ENCODE results near the gene USP6NL.

USP6NL gene

DNA sequence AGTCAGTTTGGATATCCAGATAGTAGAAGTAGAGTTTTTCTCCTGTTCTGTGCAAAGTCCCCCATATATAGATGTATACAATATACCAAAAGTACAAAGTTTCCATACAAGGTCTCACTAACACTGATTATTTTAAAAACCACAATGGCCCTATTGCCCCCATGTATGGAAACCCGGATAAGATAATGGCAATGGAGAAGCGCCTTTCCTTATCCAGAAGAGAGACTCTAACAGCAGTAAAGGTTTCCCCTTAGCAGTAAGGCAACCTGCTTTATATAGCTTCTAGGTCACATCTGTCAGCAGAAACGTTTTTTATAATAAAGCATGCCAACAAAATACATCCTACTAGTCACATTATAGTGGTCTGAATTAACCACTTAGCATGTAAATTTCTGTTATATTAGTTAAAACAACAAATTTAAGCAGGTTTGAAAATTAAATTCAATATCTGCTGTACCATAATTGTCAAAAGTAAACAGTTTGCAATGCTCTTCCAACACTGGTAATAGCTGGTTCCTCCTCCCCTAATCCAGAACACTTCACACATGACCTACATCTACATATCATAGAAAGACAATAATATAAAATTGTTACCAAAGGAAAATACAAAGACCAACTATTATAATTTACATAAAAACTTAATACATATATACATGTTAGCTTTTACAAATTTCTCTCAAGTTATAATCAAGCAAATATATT is 22.4 kb downstream of the USP6NL start:
- no peak for DNase-seq

DNA sequence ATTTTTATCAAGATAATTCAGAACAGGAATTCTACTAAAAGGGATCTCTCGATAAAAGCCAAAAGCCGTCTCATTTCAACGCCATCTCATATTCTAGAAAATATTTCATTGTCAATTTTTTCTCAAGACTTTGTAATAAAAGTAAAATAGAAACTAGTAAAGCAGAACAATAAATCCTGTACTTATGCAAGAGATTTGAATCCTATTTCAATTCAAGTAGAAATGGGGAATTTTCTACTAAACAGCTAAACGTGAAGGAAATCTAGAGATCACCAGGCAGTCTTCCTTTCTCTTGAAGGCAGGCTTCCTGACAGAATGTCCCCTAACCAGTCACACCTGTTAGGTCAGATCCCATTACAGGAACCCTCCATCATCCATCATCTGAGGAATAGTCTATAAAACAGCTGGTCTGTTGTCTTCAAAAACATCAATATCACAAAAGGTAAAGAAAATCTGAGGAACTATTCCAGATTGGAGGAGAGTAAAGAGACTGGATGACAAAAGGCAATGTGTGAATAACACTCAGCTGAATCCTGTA is 23.7 kb downstream of the USP6NL start:
- DNase-seq: no peak

DNA sequence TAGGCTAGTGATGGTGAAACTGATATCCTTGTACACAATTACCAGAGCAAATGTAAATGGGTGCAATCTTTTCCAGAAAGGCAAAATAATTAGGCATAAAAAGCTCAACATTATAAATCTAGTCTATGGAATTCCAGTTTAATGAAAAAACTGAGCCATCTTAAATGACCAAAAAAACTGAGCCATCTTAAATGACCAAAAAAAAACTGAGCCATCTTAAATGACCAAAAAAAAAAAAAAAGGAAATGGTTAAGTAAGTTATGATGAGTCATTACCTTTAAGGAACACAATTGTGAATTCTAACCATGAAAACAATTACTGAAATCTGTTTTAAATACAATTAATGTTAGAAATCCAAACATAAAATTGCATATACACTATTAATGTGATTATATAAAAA is 25.3 kb downstream of the USP6NL start:
- DNase-seq: no peak

DNA sequence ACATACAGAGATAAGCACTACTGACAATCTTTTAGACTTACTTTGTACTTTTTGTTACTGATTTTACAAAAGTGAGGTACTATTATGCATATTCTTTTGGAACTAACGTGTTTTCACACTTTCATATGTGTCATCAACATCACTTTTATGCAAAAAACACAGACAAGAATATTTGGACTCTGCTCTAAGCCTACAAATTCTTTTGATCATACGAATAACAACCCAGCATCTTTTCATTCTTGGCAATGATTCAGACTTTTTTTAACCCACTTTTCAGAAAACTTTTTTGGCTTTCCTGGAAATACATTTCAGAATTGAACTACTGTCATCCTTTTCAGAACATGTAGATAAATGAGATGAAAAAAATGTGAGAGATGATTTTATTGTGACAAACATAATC is 30.2 kb downstream of the USP6NL start:
- no peak for DNase-seq

DNA sequence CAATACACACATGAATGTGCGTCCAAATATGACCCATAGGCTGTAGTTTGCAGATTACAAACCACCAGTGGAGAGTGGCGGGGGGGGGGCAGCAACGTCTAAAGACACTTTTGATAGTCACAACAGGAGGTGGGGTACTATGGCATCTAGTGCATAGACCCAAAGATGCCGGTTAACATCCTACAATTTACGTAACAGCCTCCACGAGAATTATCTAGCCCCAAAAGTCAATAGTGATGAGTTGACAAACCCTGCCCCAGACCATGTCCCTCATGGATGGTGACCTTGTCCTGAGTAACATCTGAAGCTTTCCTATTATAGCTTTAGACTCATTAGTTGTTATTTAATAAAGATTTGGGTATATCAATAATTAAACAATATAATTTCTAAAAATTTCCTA is 31.6 kb downstream of the USP6NL start:
- DNase-seq: no peak

DNA sequence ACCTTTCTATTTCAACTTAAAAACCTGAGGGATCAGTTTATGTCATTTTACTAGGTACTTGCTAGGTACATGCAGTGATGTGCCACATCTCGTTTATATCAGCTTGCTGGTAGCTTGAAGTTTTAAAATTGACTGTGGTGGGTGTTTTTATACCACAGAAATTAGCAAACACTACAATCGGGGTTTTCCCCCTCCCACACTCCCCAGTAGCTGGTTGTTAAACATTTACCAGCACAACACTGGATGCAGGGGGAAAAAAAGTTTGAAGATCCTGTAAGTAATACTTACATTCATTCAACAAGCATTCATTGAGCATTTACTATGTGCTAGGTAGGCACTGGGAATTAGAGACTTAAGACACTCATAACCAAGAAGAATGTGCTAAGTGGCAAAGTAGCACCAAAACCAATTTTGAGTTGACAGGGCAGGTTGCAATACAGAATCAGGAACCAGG is 32.6 kb downstream of the USP6NL start:
- no peak for DNase-seq

DNA sequence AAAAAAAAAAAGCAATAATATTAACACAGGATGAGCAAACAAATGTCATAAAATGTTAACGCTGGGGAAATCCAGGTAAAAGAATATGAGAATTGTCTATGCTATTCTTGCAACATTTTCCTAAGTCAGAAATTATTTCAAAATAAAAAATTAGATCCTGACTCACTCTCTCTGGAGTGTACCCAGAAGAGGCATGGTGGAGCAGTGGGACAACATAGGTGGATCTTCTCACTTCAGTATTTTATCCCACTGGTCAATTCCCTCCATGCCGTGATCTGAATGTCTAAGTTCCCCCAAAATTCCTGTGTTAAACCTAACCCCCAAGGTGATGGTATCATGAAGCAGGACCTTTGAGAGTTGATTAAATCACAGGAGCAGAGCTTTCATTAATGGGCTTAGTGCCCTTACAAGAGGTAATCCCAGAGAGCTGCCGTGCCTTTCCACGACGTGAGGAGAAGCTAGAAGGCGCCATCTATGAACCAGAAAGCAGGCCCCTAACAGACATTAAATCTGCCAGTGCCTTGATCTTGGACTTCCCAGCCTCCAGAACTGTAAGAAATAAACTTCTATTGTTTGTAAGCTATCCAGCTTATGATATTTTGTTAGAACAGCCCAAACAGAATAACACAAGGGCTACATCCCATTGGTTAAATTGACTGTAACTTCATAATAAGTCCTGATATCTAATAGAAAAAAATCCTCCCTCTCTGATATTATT is 35.2 kb downstream of the USP6NL start:
- DNase-seq: no peak

DNA sequence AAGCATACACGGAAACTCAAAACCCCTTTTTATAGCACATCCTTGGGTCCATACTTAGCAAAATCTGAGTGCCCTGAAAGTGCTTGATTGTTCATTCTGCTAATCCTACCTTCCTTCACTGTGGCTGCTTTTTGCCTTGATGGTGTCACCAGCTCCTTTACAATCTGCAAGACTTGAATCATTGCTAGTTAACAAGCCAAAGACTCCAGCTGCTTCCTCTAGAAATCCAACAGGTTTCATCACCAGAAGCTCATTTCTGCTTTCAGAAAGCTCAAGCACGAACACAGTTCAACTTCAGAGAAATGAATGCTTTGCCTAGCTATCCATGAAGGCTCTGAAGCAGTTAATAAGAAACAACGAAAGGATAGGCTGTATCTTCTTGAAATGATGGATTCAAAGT is 38.0 kb downstream of the USP6NL start:
- DNase-seq: no peak

DNA sequence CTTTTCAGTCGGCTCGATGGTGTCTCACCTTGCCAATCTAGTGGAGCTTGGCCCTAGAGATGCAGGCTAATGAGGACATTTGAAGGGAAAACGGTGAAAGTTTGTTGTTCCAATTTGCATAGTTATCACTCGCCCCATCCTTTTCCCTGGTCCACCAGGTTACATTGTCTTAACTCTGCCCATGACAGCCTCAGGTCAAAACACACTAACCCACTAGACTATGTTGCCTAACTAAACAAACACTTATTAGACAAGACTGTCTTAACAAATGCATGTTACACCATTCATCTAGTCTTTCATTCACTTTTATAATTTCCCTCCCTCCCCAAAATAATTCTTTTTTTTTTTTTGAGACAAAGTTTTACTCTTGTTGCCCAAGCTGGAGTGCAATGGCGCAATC is 40.7 kb downstream of the USP6NL start:
- no peak for DNase-seq

DNA sequence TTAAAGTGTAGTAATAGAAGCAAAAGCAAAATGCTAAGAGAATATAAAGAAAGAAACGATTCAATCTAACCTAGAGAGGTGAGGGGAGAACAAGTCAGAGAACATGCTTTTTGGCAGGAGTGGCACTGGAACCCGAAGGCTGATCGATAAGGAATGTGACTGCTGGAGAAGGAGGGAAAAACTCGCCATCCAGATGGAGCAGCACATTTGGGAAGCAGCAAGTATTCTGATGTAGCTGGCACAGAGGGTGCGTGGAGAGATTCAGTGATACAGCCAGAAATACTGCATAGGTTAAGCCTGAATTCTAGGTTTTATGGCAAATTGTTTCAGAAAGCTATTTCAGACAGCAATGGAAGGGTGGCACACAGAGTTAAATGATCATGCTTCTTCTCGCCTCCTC is 42.0 kb downstream of the USP6NL start:
- DNase-seq: no peak

DNA sequence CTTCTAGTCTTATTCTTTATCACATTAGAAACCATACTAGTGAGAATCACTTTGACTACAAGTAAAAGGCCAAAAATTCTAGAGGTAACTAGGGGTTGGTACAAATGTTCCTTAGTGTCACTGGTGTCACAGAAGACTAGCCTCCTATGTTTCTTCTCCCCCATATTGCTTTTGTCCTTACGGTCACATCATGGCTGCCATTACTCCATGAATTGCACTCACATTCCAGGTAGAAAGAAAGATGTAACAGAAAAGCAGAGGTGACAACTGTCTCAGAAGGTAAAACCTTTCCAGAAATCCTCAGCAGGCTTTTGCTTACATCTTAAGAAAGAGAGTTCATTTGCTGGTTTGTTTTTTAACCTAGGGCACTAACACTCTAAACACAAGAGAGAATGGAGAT is 42.9 kb downstream of the USP6NL start:
- no peak for DNase-seq

DNA sequence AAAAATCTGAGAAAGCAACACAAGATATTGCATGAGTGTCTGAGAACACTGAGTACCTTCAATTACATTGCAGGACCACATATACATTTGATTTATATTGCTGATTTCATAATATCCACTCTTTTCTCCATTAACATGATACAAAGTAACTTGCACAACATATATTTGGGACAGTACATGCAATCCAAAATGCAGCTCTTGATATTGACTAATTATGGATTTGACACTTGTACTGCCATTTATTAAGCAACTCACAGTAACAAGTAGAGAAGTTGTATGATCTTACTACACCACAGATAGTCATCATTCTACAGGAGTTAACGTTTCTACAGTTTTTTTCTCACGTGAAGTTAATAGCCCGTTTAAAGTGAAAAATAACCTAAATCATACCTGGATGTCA is 46.7 kb downstream of the USP6NL start:
- no peak for DNase-seq

DNA sequence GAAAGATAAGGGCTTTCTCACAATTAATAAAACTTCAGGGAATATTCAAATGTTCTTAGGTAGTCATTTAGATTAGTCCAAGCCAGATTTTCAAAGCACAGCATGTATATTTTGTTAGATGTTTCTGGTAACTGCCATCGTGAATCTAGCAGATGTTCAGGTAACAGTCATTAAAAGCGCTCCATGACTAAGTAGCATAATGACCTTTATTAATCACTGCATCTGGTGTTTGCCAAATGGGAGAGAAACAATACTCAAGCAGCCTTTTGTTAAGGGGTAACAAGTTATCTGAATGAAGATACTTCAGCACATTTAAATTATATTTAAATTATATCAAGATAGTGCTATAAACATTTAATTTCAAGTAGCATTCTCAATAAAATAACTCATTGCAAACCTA is 47.5 kb downstream of the USP6NL start:
- no peak for DNase-seq

DNA sequence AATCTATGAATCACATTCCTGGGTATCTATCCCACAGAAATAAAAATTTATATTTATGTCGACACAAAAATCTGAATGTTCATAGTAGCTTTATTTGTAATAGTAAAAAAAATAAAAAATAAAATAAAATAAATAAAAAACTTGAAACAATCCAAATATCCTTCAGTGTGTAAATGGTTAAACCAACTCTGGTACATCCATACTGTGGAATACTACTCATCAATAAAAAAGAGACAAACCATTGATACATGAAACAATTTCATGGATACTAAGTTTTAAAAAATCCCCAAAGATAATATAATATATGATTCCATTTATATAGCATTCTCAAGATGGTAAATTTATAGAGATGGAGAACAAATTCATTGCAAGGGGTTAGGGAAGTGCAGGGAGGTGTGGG is 48.6 kb downstream of the USP6NL start:
- DNase-seq: no peak

DNA sequence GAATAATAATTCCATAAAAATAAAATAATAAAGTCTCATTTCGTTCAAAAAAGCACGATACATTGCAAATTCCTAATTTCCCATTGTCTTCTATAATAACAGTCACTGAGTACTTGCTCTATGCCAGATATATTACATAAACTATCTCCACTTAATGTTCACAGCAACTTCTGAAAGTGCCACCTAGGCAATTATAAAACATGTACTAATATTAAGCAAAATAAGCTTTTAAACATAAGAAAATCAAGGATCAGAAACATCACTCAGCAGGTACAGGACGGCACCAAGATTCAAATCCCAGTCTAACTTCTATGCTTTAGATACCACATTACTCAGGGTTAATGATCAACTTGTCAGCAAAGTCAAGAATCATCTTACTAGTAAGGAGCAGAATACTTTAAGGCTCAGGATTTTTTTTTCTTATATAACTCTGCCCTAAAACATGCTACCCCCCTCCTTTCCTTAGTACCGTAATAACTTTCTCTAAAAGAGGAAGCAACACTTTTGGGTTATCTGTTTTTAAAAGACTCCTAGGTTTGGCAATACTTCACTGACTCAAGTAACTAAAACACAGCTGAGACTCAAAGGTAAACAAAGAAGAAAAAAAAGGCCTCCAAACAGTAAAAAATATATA is 51.3 kb downstream of the USP6NL start:
- DNase-seq: no peak

DNA sequence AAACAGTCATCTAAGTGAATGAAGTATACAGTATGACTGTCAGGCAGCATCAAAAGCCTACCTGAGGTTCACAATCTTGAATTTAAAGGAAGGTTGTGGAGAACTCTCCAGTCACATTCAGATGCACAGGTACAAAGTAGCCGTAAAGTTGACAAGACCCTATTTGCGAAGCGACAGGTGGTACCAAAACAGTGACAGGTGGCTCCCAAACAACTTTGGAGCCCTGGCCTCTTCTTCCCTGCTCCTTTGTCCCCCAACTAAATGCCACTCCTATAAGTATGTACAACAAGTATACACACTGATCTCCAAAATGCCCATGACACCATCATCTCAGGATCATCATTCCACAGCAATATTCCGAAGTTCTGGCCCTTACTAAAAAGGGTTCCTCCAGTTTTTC is 53.5 kb downstream of the USP6NL start:
- DNase-seq: no peak

DNA sequence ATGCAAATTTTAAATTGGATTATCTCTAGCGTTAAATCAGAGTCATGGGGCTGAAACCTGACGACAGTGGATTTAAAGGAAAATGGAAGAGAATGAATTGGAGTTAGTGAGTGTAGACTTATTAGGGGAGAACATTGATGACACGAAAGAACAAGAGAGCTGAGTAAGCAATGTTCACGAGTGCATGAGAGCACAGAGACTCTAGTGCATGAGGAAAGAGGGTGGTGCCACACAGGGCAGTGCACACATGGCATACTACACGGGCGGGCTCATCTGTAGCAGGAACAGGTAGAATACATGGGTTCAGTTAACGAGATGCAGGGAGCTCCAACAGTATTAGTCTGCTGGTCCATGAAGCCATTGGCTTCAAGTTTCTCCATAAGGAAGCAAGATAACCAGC is 53.9 kb downstream of the USP6NL start:
- no peak for DNase-seq

DNA sequence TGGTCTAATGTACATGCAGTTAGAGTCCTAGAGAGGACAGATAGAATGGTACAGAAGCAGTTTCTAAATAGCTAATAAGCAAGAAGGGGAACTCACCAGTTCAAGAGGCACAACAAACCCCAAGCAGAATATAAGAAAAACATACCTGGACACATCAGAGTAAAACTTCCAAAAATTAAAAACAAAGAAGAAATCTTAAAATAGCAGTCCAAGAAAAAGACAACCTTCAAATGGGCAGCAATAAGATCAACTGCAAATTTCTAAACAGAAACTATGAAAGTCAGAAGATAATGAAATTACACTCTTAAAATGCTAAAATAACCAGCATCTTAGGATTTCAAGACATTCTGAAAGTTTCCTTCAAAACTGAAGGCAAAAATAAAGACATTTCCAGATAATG is 55.9 kb downstream of the USP6NL start:
- no peak for DNase-seq

DNA sequence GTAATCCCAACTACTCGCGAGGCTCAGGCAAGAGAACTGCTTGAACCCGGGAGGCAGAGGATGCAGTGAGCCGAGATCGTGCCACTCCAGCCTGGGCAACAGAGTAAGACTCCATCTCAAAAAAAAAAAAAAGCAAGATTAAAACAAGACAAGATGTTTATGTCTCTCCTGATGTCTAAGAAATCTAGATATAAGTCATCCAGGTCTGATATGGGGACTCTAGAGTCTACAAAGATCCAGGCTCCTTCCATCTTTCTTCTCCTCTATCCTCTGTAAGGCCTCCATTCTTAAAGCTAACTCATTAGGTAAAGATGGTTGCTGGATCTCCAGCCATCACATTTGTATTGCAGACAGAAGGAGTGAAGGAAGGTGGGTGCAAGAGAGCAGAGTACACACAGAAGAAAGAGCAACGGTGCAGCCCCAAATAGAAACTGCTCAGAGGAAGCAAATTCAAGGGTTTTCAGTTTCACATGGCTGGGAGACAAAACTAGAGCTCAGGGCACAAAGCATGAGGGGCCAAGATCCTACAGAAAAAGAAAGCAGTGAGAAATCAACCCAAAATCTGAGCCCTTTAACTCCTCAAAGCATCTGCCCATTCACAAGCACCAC is 57.6 kb downstream of the USP6NL start:
- no peak for DNase-seq

DNA sequence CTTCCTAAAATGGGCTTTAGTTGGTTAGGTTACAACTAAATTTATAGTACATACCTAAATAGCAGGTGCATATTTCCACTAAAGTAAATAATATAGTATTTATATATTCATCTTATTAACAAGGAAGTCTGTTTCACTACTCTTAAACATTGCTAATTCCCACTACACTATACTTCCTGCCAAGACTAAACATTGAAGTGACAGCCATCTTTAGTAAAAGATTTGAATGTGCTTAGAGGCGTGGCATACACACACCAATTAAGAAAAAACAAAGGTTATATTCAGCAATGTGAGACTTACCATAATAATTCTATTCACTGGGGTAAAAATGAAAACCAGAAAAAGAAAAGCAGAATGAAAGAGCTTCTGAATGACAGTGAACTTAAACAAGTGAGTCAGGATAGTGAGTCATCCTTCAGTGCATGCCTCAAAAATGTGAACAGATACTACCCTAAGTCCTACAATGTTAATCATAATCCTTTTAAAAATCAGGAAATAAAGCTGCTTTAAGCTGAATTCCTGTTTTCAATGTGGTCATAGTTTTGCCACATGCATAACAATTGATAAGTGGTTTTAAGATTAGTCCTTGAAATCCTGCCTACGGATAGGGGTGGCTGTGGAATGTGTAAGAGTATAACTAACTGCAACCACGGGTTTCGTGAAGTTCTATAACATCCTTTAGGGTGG is 59.4 kb downstream of the USP6NL start:
- DNase-seq: no peak

DNA sequence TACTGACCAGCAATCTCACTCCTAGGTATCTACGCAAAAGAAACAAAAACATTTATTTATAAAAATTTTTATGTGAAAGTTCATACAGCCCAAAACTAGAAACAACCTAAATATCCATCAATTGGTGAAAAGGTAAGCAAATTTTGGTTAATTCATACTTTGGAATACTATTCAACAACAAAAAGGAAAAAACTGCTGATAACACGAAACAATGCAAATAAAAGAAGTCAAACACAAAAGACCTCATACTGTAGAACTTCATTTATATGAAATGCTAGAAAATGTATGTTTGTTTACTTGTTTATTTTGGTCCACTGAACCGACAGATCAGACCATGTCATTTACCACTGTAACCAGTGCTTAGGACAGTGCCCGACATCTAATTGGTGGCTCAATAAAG is 60.3 kb downstream of the USP6NL start:
- DNase-seq: no peak

DNA sequence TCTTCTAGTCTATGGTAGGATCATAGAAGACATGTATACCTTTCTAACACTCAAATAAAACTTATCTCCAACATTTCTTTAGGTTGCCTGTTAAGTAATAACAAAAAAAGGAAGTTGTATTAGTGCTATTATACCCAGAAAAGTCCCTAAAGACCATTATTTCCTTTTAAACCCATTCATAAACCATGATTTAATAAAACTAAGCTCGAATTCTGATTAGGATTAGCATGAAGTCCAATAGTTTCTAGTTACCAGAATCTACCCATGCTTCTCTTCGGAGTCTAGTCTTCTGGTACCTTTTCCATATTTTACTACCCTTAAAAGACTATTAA is 62.7 kb downstream of the USP6NL start:
- DNase-seq: no peak

DNA sequence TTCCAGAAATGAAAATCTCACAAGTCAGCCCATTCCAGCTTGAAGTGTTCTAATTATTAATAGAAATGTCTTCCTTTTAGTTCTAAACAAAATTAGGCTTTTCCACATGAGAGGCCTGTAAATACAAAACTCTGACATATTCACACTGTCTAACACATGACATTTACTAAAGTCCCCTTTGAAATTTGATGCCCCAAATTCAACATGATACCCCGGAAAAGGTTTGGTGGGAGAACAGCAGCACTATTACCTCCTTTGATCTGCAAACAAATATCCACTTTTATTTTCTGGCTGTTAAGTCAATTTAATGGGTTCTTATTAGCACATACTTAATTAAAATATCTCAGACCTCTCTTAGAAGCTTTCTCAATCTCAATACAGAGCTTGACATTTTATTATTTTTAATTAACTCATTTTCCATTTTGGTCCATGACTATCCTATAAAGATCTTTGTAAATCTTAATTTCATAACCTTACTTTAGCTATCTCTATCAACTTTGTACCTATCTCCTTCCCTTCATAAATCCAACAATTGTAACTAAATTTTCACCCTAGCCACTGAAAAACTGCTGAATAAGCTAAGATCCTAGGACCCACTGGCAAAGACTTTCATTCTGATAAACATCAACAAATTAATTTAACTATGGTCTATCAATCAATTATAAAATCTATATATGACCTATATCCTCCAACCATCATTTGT is 63.2 kb downstream of the USP6NL start:
- no peak for DNase-seq

Data from NCI-H1436 (cell line).